Hepatocyte (in vitro differentiated cells): ENCODE data around the gene DNAJB7. TPM values are rescaled to one million over a fixed set of nuclear protein-coding genes. Genes with fewer than 3 reads are reported as not detected.
"Not testable (repeated sequence)": the region's sequence is repeated elsewhere in the genome, so short reads cannot be mapped to it uniquely, and the experiment has no call there.

Experiments used
- DNase-seq: peaks from one replicate; pipeline ENCODE4 v3.0.0-alpha.2; 2016; ENCODE audit warnings: low spot score
- H2AFZ ChIP-seq: fragments of 200-600 bp; sonication (generic); 2 replicates; pipeline ENCODE4 v1.6.0; 2016; ENCODE audit warnings: antibody characterized with exemption, mild to moderate bottlenecking
- H3K27ac ChIP-seq: fragments of 200-600 bp; sonication (generic); 2 replicates; pipeline ENCODE4 v1.5.1; 2016; ENCODE audit warnings: mild to moderate bottlenecking
- H3K27me3 ChIP-seq: fragments of 200-600 bp; sonication (generic); 2 replicates; pipeline ENCODE4 v1.6.1; 2016
- H3K36me3 ChIP-seq: fragments of 200-600 bp; sonication (generic); replicated peaks from 2 replicates; pipeline ENCODE4 v1.5.1; 2016; ENCODE audit warnings: low read depth; ENCODE audit not compliant: insufficient read depth
- H3K4me1 ChIP-seq: fragments of 200-600 bp; sonication (generic); 2 replicates; pipeline ENCODE4 v1.5.1; 2016; ENCODE audit warnings: mild to moderate bottlenecking, moderate library complexity; ENCODE audit not compliant: insufficient read depth
- H3K4me2 ChIP-seq: fragments of 200-600 bp; sonication (generic); 2 replicates; pipeline ENCODE4 v1.6.0; 2016
- H3K4me3 ChIP-seq: fragments of 200-600 bp; sonication (generic); 2 replicates; pipeline ENCODE4 v1.5.1; 2016; ENCODE audit warnings: mild to moderate bottlenecking
- H3K79me2 ChIP-seq: fragments of 200-600 bp; sonication (generic); 2 replicates; pipeline ENCODE4 v1.6.0; 2017; ENCODE audit warnings: mild to moderate bottlenecking
- H3K9me2 ChIP-seq: fragments of 200-600 bp; sonication (generic); replicated peaks from 2 replicates; pipeline ENCODE4 v1.6.0; 2017; ENCODE audit warnings: mild to moderate bottlenecking; ENCODE audit not compliant: insufficient read depth
- H3K9me3 ChIP-seq: fragments of 200-600 bp; sonication (generic); 2 replicates; pipeline ENCODE4 v1.5.1; 2016; ENCODE audit warnings: low read depth, mild to moderate bottlenecking
- H4K20me1 ChIP-seq: fragments of 200-600 bp; sonication (generic); 2 replicates; pipeline ENCODE4 v1.6.0; 2016; ENCODE audit warnings: mild to moderate bottlenecking; ENCODE audit not compliant: insufficient read depth, poor library complexity, severe bottlenecking
- EZH2 ChIP-seq: fragments of 200-600 bp; sonication (generic); IDR thresholded peaks from 2 replicates; pipeline ENCODE4 v1.6.1; 2016; ENCODE audit warnings: antibody characterized with exemption, mild to moderate bottlenecking, borderline replicate concordance
- EZH2phosphoT487 ChIP-seq: fragments of 200-600 bp; sonication (generic); IDR thresholded peaks from one replicate; pipeline ENCODE4 v1.6.1; 2018; ENCODE audit warnings: antibody characterized with exemption, mild to moderate bottlenecking, low read depth, moderate library complexity; ENCODE audit not compliant: unreplicated experiment, severe bottlenecking
- WGBS: methylation state at CpG from one replicate; pipeline ENCODE4 v1.1.6; 2016; ENCODE audit warnings: low lambda C conversion rate; ENCODE audit errors: missing lambda C conversion rate; 5-methylcytosine and 5-hydroxymethylcytosine counted together
- polyA plus RNA-seq: library from polyadenylated mRNA; unstranded; fragments of >200 nt; fragmentation: Nextera tagmentation; extraction: Ambion mirVana; gene quantifications from 2 replicates; pipeline ENCODE4 v1.2.1, GENCODE V29; 2016
- total RNA-seq: library from RNA; depleted of rRNA; stranded (reverse); fragments of >200 nt; gene quantifications from 2 replicates; pipeline ENCODE4 v1.2.3, GENCODE V29; 2014
- TF ChIP-seq, protein P1 (sequence below): fragments of 200-600 bp; sonication (generic); IDR thresholded peaks from 2 replicates; pipeline ENCODE4 v1.5.1; 2016; ENCODE audit warnings: antibody characterized with exemption, mild to moderate bottlenecking; ENCODE audit not compliant: poor library complexity

Gene DNAJB7
- total and polyA plus RNA-seq, 2 experiments from 2014 or later = 0.66 TPM; not detected in 1

DNA sequence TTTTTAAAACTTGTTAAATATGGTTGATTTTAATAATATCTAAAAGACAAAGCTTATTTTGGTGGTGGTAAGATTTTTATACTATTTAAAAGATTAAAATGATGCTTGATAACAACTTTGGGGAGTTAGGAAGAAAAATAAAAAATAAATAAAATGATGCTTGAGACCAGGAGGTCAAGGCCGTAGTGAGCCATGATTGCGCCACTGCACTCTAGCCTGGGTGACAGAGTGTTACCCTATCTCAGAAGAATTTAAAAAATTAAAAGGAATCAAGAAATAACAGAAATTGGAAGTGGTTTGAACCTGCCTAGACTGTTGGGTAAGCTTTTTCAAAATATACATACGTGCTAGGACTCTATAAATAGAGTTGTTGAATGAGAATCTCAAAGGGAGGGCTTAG, 12.1 kb upstream of the DNAJB7 start:
- H3K27me3 ChIP-seq = no peaks in the 10 kb centered on the region
- H3K4me1 ChIP-seq = no peaks in the 10 kb centered on the region
- H3K4me3 ChIP-seq = no peak overlapping the region
- TF ChIP-seq, protein P1, sequence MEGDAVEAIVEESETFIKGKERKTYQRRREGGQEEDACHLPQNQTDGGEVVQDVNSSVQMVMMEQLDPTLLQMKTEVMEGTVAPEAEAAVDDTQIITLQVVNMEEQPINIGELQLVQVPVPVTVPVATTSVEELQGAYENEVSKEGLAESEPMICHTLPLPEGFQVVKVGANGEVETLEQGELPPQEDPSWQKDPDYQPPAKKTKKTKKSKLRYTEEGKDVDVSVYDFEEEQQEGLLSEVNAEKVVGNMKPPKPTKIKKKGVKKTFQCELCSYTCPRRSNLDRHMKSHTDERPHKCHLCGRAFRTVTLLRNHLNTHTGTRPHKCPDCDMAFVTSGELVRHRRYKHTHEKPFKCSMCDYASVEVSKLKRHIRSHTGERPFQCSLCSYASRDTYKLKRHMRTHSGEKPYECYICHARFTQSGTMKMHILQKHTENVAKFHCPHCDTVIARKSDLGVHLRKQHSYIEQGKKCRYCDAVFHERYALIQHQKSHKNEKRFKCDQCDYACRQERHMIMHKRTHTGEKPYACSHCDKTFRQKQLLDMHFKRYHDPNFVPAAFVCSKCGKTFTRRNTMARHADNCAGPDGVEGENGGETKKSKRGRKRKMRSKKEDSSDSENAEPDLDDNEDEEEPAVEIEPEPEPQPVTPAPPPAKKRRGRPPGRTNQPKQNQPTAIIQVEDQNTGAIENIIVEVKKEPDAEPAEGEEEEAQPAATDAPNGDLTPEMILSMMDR = no peak
- TF ChIP-seq EZH2 = no peak
- H3K79me2 ChIP-seq = peaks cover 5% of the 10 kb centered on the region
- H3K9me3 ChIP-seq = no peaks in the 10 kb centered on the region
- no peaks in the 10 kb centered on the region for H3K36me3 ChIP-seq
- H2AFZ ChIP-seq = no peak overlapping the region
- no peak overlapping the region for H3K27ac ChIP-seq
- no peaks in the 10 kb centered on the region for H3K9me2 ChIP-seq
- H3K4me2 ChIP-seq = no peak overlapping the region
- WGBS = 96% methylated on average over 3 of the region's 3 CpGs
- no peak for DNase-seq
- H4K20me1 ChIP-seq = no peaks in the 10 kb centered on the region

DNA sequence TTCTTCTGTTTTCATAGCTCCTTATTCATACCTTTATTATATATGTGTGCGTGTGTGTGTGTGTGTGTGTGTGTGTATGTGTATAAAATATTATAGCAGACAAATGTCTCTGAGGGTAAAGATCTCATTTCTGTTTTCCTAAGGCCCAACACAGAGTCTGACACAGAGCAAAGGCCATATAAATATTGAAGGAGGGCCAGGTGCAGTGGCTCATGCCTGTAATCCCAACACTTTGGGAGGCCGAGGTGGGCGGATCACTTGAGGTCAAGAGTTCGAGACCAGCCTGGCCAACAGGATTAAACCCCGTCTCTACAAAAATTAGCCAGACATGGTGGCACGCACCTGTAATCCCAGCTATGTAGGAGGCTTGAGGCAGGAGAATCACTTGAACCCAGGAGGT, 6.5 kb upstream of the DNAJB7 start:
- not testable (repeated sequence) for H3K9me3 ChIP-seq, H3K9me2 ChIP-seq, DNase-seq, H3K27ac ChIP-seq, H3K4me3 ChIP-seq, H2AFZ ChIP-seq, H3K27me3 ChIP-seq, H3K4me2 ChIP-seq, H4K20me1 ChIP-seq, H3K36me3 ChIP-seq, H3K4me1 ChIP-seq
- peaks cover 37% of the 10 kb centered on the region for H3K79me2 ChIP-seq
- 81% methylated on average over 6 of the region's 6 CpGs for WGBS

DNA sequence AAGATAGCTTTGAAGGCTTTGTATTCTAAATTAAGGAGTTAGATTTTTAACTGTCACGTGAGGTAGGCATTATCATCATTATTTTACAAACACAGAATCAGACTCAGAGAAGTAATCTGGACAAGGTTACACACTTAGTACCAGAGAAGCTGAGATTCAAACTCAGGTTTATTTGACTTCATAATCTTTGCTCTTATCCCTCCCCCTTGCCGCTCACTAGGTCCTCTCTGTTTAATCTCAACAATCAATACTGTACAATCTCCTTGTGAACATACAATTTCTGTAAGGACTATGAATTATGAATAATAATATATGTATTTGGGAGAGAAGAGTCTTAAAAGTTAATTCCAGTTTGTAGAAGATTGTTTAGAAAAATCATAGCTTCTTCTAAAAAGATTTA, 5.2 kb upstream of the DNAJB7 start:
- no peak for DNase-seq
- H3K27me3 ChIP-seq = no peaks in the 10 kb centered on the region
- no peak overlapping the region for H3K27ac ChIP-seq
- H3K4me1 ChIP-seq = no peaks in the 10 kb centered on the region
- no peaks in the 10 kb centered on the region for H4K20me1 ChIP-seq
- 71% methylated on average over 2 of the region's 2 CpGs for WGBS
- peaks cover 3% of the 10 kb centered on the region for H3K36me3 ChIP-seq
- H3K4me3 ChIP-seq = no peak overlapping the region
- H2AFZ ChIP-seq = no peak overlapping the region
- TF ChIP-seq EZH2 (no peak), EZH2phosphoT487 (no peak)
- TF ChIP-seq, protein P1 = no peak
- no peak overlapping the region for H3K4me2 ChIP-seq
- no peaks in the 10 kb centered on the region for H3K9me3 ChIP-seq
- H3K9me2 ChIP-seq = no peaks in the 10 kb centered on the region
- peaks cover 49% of the 10 kb centered on the region for H3K79me2 ChIP-seq

DNA sequence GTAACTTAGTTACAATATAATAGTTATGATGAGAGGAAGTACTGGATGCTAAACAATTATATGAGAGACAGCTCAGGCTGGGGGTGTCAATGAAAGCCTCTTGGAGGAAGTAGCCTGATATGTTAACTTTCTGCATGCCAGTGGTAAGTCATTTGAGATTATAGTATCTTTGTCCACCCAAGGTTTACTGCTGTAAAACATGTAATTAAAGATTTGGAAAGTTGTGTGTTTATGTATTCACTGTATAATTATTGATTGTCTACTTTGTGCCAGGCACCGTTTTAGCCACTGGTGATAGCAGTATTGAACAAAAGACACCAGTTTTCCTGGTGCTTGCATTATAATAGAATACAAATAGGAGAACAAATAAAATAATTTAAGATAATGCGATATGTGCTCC, 624 bp upstream of the DNAJB7 start:
- no peak for DNase-seq
- TF ChIP-seq EZH2 (no peak), EZH2phosphoT487 (no peak)
- TF ChIP-seq, protein P1 = no peak
- Histone ChIP-seq H3K36me3 (peaks cover 3% of the 10 kb centered on the region), H3K79me2 (peaks cover 91% of the 10 kb centered on the region), H4K20me1 (no peaks in the 10 kb centered on the region), H3K27ac (no peak overlapping the region), H3K4me1 (peaks cover 5% of the 10 kb centered on the region), H3K4me3 (no peak overlapping the region), H3K9me2 (no peaks in the 10 kb centered on the region), H3K9me3 (no peaks in the 10 kb centered on the region), H2AFZ (no peak overlapping the region), H3K4me2 (no peak overlapping the region), H3K27me3 (no peaks in the 10 kb centered on the region)
- WGBS = 94% methylated on average over 2 of the region's 2 CpGs
